NCI-H446 (cell line): ENCODE measurements around the gene RNF40.

ENCODE experiments used
- DNase-seq, 2 experiments: peaks; one replicate each; lab custom pipeline; 2025; lab: John Stamatoyannopoulos, UW

RNF40 gene

DNA sequence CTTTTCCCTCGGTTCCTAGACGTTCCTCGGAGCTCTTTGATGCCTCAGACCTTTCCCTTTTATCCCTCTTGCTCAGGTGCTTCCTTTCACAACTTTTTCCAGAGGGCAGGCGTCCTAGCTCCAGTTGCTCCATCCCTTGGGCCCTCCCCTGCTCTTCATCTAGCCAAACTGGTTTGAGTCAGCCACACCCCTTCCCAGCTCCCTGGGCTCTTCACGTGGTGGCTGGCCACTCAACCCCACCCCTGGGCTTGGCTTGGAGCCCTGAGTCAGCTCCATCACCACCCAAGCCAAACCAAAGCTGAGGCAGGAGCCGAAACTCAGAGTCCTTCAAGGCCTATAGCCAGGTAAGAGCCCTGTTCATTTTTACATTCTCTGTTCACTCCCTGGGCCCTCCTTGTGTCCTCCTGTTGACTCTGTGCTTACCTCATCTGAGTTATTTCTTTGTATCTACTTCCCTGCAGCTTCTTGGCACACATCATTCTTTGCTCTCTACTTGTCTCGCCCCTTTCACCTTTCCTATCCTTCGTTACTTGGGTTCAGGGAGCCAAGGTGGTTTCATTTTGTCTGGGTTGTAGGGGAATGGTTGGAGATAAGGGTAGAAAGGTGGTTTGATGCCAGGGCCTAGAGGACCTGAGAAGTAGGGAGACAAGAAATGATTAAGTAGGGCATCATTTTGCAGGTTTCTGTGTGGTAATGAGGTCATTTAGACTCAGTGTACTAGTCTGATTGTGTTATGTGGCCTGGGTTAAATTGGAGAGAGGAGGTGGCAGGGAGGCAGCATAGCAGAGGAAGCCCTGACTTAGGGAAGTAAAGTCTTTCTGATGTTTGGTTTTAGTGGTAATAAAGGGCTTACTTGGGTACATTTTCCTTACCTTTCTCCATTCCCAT lies 21.5 kb upstream of the RNF40 start:
- no peak for DNase-seq

DNA sequence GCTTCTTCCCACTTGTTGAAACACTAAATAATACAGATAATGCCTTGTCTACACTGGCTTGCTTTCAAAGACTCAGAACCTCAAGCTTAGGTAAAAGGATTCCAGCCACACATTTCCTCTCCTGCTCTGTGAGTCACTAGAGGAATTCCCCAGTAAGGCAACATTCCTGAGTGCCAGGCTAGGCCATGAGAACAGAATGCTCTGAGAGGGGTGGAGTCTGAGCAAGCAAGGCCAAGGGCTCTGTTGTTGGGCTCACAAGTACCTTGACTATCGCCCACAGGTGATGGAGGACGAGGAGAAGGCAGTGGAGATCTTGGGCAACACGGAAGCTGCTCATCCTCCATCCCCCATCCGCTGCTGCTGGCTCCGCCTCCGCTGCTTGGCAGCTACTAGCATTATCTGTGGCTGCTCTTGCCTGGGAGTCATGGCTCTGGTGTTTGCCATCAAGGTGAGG lies 20.6 kb upstream of the RNF40 start:
- no peak for DNase-seq

DNA sequence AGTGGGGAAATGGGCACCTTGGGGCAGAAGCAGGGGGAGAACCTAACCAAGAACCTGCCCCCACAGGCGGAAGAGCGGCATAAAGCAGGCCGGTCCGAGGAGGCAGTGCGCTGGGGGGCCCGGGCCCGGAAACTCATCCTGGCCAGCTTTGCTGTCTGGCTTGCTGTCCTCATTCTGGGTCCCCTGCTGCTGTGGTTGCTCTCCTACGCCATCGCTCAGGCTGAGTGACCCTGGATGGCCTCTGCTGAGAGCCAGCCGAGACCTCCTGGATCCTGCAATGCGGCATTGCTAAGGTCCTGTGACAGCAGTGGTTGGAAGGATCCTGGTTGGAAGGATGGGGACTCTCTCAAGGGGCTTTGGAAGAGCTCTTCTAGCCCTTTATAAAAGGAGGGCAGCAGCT lies 18.4 kb upstream of the RNF40 start:
- no peak for DNase-seq

DNA sequence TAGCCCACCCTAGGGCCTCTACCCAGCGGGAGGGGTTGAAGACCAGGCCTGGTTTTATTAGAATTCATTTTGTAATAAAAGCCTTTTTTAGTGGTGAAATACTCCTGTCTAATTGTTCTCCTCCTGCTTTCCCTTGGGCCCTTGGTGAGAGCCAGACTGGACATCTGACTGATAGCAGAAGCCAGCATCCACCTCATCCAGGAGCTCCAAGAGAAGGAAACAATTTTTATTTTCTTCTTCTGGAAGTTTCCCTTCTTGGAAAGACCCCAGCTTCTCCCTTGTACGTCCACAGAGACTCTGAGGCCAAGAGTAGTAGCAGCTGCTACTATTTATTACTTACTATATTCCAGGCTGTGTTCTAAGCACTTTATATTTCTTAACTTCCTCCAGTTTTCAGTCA lies 17.9 kb upstream of the RNF40 start:
- DNase-seq: no peak

DNA sequence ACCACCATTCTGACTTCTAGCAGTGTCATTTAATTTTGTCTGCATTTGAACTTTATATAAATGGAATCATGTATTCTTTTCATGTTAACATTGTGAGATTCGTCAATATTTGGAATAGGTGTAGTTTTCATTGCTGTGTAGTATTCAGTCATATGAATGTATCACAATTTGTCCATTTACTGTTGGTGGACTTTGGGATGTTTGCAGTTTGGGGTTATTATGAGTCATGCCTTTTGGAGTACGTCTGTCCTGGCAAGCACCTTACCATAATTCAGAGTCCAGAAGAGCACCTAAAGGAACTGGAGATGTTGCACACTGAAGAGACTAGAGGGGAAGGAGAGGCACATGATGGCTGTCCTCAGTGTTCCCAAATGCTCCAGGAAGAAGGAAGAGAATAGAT lies 17.0 kb upstream of the RNF40 start:
- no peak for DNase-seq

DNA sequence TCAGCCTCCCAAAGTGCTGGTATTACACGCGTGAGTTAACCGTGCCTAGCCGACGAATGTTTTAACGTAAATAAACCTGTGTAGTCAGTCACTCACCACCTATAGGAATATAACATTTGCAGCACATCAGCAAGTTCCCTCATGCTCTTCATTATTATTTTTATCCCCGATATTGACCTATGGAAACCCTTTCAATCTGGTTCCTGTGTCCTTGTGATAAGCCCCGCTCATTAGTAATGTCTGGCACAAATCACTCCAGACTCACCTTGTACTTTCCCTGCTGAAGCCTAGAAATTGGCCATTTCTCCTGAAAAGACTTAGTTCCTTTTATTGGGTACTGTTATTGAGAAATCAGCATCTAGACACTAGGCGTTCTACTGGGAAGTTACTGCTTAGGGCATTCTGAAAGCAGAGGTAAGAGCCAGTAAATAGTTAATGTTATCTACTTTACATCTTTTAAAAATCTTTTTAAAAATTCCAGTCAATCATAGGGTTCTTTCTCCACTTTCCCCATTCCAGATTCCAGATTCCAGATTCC lies 15.4 kb upstream of the RNF40 start:
- no peak for DNase-seq

DNA sequence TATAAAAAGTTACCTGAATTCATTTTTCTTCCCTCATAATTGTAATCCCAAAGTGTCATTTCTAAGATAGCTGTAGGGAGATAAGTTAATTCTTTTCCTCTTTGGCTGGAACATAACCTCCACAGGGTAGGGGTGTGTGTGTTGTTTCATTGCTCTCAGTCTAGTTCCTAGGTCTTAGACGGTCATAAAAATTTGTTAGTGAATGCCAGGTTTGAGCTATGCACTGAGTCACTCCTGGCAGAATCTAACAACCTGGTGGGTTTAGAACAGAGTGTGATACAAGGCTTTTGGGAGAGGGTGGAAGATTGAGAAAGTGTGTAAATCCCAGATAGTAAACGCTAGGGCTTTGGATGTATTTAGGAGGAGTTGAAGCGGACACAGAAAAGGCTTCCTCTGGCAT lies 14.8 kb upstream of the RNF40 start:
- no peak for DNase-seq

DNA sequence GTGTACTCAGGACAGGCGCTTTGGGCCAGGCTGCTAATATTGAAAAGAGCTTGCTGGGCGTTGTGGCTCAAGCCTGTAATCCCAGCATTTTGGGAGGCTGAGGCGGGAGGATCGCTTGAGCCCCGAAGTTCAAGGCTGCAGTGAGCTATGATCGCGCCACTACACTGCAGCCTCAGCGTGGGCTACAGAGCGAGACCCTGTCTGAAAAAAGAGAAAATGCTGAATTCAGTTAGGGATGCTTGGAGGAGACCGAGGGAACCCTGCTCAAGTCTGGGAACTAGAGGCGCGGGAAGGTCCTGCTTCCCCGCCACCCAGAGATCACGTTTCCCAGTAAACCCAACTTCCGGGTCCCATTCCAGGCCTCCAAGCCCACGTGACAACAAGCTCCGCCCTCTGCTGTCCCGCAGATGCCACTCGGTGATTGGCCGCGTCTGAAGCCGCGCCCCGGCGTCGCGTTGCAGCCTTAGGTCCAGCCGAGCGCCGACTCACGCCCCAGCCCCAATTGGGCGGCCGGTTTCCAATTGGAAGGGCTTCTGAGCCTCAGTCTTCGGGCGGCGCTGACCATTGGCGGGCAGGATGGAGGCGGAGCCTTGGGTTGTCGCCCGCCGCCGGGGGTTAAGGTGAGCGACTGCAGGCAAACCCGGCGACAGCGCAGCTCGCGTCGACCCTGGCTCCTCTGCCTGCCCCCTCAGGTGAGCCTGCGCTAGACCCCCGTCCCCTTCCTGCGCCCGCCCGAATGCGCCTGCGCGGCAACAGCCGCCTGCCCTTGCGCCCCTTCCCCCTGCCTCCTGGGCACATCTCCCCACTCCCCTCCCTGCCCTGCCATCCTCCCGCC lies 14.1 kb upstream of the RNF40 start, which contains the start of gene PHKG2:
Gene PHKG2 (plus strand): TSS at position 627 of the 835 bp plus-strand sequence. CDS start 396 bp downstream, outside the sequence.
- peak; percentile 96 to 98 for DNase-seq

DNA sequence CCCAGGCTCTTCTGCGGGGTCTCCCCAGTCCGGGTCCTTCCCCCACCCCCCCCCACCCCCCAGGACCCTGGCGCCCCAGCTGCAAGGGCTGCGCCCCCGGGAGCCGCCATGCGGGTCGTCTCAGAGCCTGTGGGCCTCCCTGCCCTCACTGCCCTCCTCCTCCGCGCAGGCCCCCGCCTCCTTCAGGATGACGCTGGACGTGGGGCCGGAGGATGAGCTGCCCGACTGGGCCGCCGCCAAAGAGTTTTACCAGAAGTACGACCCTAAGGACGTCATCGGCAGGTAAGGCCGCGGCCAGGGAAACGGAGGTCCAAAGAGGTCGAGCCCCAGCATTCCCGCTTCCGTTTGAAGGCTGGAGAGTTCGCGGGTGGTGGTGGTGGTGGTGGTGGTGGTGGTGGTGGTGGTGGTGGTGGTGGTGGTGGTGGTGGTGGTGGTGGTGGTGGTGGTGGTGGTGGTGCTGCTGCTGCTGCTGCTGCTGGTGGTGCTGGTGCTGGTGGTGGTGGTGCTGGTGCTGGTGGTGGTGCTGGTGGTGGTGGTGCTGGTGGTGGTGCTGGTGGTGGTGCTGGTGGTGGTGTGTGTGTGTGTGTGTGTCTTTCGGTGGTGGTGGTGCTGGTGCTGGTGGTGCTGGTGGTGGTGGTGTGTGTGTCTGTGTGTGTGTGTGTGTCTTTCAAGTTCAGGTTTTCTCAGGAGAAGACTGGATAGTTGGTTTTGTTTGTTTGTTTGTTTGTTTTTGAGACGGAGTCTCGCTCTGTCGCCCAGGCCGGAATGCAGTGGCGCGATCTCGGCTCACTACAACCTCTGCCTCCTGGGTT lies 13.3 kb upstream of the RNF40 start:
- no peak for DNase-seq

DNA sequence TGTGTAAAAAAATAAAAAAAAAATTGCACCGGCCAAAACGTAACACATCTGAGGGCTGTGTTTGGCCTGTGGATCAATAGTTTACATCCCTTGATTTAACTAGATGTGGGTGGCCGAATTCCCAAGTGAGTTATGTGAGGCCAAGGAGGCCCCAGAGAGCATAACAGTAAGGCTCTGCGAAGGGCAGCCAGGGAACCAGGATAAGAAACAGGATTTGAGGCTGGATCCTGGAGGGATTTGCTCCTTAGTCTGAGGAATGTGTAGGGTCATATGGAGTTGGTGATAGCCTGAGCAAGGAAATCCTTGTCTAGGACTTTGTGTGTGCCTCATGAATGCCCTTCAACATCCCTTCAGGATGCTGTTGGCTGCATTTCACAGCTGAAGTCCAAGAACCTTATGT lies 11.9 kb upstream of the RNF40 start:
- no peak for DNase-seq

DNA sequence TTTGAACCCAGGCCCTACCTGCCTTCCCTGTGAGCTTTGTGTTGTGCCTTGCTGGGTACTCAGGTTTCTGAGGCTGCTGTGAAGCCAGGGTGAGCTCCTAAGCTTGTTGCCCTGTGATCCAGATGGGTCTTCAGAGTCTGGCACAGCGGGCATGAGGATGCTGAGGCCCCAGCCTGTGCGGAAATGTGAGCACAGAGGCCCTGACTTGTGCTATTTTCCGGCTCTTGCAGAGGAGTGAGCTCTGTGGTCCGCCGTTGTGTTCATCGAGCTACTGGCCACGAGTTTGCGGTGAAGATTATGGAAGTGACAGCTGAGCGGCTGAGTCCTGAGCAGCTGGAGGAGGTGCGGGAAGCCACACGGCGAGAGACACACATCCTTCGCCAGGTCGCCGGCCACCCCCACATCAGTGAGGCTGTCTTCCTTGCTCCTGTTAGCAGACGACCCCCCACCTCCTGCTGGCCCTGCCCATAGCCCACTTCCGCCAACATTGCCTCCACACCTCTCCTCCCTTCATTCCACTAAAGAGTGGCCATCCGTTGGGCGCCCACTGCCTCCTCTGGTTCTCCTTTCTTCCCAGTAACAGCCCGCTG lies 11.2 kb upstream of the RNF40 start:
- DNase-seq: no peak

DNA sequence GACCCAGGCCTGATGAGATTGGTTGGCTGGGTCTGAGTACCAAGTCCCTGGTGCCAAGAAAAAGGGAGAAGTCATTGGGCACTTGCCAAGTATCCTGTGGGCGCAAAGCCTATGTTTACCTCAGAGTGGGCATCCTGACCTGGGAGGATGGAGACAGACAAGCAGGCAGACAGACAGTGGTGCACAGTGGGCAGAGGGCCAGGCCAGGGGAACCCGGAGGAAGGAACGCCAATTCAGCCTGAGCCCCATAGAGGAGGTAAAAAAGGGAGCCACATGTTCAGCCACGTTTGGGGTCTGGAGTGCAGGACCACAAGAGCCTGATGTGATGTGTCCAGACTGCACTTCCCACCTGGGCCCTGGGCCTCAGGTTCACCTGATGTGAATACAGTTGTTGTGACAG lies 8.5 kb upstream of the RNF40 start:
- DNase-seq: no peak

DNA sequence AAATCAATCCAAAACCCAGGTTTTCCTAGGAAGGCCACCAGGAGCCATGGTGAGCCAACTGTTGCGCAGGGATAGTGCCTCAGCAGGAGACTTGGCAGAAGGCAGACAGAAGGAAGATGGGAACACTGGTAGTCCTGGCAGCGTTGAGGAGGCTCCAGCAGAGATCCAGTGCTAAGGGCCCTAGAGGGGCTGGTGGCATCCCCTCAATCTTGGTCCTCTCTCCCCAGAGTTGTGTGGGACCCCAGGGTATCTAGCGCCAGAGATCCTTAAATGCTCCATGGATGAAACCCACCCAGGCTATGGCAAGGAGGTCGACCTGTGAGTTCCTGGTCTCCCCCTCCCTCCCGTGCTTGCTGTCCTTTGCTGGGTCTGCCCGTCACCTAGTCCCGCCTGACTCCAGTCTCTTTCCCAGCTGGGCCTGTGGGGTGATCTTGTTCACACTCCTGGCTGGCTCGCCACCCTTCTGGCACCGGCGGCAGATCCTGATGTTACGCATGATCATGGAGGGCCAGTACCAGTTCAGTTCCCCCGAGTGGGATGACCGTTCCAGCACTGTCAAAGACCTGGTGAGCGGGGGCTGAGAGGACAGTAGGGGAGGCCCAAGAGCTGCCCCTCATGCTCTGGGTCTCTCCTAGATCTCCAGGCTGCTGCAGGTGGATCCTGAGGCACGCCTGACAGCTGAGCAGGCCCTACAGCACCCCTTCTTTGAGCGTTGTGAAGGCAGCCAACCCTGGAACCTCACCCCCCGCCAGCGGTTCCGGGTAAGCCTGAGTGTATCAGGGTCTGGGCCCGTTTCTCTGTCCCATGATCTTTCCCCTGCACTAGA lies 6.0 kb upstream of the RNF40 start:
- DNase-seq: no peak

DNA sequence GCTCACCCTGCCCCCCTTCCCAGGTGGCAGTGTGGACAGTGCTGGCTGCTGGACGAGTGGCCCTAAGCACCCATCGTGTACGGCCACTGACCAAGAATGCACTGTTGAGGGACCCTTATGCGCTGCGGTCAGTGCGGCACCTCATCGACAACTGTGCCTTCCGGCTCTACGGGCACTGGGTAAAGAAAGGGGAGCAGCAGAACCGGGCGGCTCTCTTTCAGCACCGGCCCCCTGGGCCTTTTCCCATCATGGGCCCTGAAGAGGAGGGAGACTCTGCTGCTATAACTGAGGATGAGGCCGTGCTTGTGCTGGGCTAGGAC lies 5.4 kb upstream of the RNF40 start:
- DNase-seq: no peak

DNA sequence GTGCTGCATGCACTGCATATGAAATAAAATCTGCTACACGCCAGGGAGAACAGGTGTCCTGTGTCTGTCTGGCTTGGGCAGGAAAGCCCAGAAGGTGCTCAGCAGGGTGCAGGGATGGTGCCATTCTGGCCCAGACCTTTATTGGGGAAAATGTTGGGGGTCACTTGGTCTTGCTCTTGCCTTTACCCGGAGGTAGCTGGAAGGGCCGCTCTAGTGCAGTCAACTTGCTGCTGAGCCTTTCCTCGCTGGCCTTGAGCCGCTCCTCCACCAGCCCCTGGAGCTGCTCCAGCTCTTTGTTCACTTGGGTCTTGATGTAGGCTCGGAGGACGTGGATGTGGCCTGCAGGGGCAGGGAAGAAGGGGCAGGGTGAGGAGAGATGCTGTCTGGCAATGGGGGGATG lies 4.8 kb upstream of the RNF40 start:
- DNase-seq: no peak

DNA sequence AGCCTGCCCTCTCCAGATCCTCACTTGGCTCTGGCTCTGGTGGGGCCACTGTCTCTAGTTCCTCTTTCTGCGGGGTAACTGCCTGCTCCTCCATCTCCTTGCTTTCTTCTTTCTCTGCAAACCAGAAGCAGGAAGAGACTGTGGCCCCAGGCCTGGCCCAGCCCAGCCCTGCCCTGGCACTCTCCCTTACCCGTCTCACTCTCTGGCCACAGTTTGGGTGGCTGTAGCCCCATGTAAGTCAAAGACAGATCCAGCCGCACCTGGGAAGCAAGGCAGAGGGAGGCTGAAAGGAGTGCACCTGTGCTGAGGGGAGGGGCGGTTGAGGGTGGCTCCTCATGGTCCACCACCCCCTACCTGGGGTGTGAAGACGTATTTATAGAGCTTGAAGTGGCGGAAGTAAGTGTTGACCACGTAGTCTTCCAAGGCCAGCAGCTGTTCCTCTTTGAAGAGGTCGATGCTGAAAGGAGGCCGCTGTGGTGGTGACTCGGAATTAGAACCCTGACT lies 3.1 kb upstream of the RNF40 start:
- DNase-seq: no peak

DNA sequence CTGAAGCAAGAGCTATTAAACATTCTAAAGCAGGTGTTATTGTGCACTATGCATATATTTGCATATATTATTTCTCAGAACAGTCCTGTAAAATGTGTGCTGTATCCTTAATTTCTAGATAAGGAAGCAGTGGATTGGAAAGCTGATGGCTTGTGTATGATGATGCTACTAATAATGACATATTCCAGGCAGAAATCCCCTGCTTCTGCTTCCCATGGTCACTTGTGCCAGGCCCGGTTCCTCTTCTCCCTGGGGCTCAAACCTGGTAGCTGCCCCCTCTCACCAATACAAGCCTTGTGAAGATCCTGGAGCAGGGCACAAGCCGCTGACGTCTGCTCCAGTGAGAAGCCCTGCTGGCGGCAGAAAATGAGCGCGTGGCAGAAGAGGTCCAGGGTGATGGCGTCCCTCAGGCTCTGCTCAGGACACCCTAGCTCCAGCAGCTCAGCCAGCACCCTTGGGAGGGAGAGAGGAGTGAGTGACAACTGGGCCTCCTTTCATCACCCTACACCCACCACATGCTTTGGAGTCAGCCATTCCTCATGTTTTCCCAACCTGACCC lies 2.0 kb upstream of the RNF40 start:
- no peak for DNase-seq

DNA sequence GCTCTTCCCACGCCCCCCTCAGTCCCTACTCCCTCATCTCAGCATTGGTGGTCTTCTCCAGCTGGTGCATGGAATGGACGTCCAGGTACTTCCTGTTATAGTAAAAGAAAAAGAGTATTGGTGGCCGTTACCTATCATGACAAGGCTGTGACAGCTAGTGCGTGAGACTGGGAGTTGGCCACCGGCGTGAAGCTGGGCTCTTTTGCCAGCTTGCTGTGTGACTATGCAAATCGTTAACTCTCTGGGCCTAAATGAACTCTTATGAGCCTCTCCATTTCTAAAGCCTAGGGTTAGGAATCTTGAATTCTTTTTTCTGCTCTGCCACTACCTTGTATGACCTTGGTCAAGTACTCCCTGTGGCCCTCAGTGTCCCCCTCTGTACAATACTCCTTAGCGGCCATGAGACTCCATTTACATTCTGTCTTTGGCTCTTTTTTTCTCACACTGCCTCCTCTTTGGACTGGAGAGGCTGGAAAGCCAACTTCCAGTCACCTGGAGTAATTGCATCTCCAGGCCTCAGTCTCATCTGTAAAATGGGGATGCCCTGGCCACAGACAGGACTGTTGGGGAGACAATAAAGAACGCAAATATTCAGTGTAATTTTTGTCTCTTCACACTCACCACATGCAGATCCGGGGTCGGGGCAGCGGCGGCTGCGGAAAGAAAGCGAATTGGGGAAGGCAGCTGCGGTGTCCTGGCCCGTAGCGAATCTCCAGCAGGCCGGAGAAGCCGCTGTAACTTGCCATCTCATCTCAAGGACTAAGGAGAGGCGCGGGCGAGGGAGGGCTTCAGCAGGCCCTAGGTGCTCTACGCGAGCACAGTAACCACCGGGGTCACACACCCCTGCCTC lies 1.3 kb upstream of the RNF40 start:
- DNase-seq: no peak

DNA sequence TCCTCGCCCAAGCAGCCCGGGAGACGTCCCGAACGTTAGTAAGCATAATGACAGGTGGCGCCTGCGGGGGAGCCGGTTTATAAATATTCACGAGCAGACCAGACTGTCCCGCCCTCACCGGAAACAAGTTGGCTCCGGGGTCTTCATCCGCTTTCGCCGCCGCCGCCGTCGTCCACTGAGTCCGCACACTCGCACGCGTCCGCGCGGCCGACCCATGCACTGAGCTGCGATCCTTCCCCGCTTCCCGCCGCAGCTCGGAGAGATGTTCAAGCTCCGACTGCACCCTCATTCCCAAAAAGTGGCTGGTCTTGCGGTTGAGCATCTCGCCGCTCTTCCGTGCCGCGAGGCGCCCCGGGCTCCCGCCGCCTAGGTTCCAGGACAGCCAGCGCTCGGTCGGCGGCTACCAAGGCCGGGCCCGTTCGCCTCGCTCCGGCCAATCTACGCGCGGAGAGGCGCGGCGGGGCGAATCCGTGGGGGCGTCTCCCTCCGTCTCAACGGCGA lies 645 bp upstream of the RNF40 start:
- DNase-seq: no peak
